OCI-LY7 (cell line): ENCODE results near the gene APOH. TPM values are rescaled to one million over a fixed set of nuclear protein-coding genes. Genes with fewer than 3 reads are reported as not detected.

ENCODE experiments used
- BruUV-seq: library from RNA; stranded (reverse); fragments of 400-500 nt; replicated peaks from 2 replicates; lab custom pipeline; 2021; lab: Mats Ljungman, UMichigan
- CTCF ChIA-PET: fragments of 300-600 bp; sonication (Branson Sonifier 250); formaldehyde crosslinking; loops from one replicate; lab custom pipeline; 2022; ENCODE audit warnings: antibody characterized with exemption; ENCODE audit not compliant: unreplicated experiment; lab: Charles Lee
- POLR2A ChIA-PET: fragments of 300-600 bp; sonication (Branson Sonifier 250); formaldehyde crosslinking; loops from one replicate; lab custom pipeline; 2022; ENCODE audit warnings: antibody characterized with exemption; lab: Charles Lee
- DNase-seq: peaks from one replicate; pipeline ENCODE4 v3.0.0-alpha.2; 2015; ENCODE audit warnings: low spot score
- H2AFZ ChIP-seq: fragments of 200-600 bp; sonication (generic), shearing (Covaris generic); 2 replicates; pipeline ENCODE4 v1.6.1; 2014; ENCODE audit warnings: mild to moderate bottlenecking, antibody characterized with exemption, low read length, moderate library complexity
- H3K27ac ChIP-seq: fragments of 200-600 bp; sonication (generic); 2 replicates; pipeline ENCODE4 v1.5.1; 2014; ENCODE audit warnings: mixed run types, low read depth, mild to moderate bottlenecking, moderate library complexity, low read length, inconsistent platforms; ENCODE audit not compliant: poor library complexity, severe bottlenecking
- H3K36me3 ChIP-seq: fragments of 200-600 bp; sonication (generic); 2 replicates; pipeline ENCODE4 v1.6.1; 2014; ENCODE audit warnings: mild to moderate bottlenecking, antibody characterized with exemption, low read length, moderate library complexity, mixed read lengths; ENCODE audit not compliant: insufficient read depth
- H3K4me1 ChIP-seq: fragments of 200-600 bp; sonication (generic); 2 replicates; pipeline ENCODE4 v1.5.1; 2014; ENCODE audit warnings: mild to moderate bottlenecking, low read length; ENCODE audit not compliant: insufficient read depth, poor library complexity, severe bottlenecking
- H3K4me2 ChIP-seq: fragments of 200-600 bp; sonication (generic); 2 replicates; pipeline ENCODE4 v1.6.1; 2014; ENCODE audit warnings: mild to moderate bottlenecking, low read length
- H3K4me3 ChIP-seq: fragments of 200-600 bp; sonication (generic); 2 replicates; pipeline ENCODE4 v1.5.1; 2014; ENCODE audit warnings: mild to moderate bottlenecking, low read depth, low read length; ENCODE audit not compliant: poor library complexity, severe bottlenecking
- H3K79me2 ChIP-seq: fragments of 200-600 bp; sonication (generic); 2 replicates; pipeline ENCODE4 v1.6.1; 2016; ENCODE audit warnings: low read depth, mild to moderate bottlenecking, low read length, moderate library complexity, mixed read lengths; ENCODE audit not compliant: insufficient read depth
- H3K9me2 ChIP-seq: fragments of 200-600 bp; sonication (generic); 2 replicates; pipeline ENCODE4 v1.6.1; 2016; ENCODE audit warnings: mild to moderate bottlenecking, low read length, mixed read lengths; ENCODE audit not compliant: insufficient read depth
- H3K9me3 ChIP-seq: fragments of 200-600 bp; sonication (generic); 2 replicates; pipeline ENCODE4 v1.6.1; 2014; ENCODE audit warnings: mild to moderate bottlenecking, mixed run types, low read length, mixed read lengths
- H4K20me1 ChIP-seq: fragments of 200-600 bp; sonication (generic); 2 replicates; pipeline ENCODE4 v1.6.1; 2014; ENCODE audit warnings: mild to moderate bottlenecking, antibody characterized with exemption, low read length, moderate library complexity, mixed read lengths; ENCODE audit not compliant: insufficient read depth
- CTCF ChIP-seq: fragments of 200-600 bp; sonication (generic); conservative IDR thresholded peaks from 2 replicates; pipeline ENCODE4 v1.5.1; 2014; ENCODE audit warnings: mild to moderate bottlenecking, antibody characterized with exemption, low read length, moderate library complexity, mixed read lengths
- EZH2phosphoT487 ChIP-seq: fragments of 200-600 bp; sonication (generic); IDR thresholded peaks from 2 replicates; pipeline ENCODE4 v1.6.1; 2018; ENCODE audit warnings: low read depth, borderline replicate concordance, mild to moderate bottlenecking, mixed run types, antibody characterized with exemption, low read length, moderate library complexity, mixed read lengths
- intact Hi-C: fragments of 100-400 bp; cut with micrococcal nuclease; formaldehyde crosslinking; loops from one replicate; pipeline ENCODE4 v1.10.0; 2022; ENCODE audit not compliant: unreplicated experiment
- total RNA-seq, 2 experiments: library from RNA; depleted of rRNA in 1 of 2; stranded (reverse); fragments of >200 nt in 1 of 2; shearing (Covaris generic) in 1 of 2; gene quantifications; 2 replicates each; pipeline ENCODE4 v1.2.3, GENCODE V29; 2014 to 2022

APOH gene
- total RNA-seq, 2 experiments from 2014 or later: not detected

- POLR2A ChIA-PET: interaction anchor here (0.6 to 1.1 kb wide), 2 partner anchors 11 to 31 kb away, joined by 4 to 6 read pairs; no protein-coding TSS in a partner anchor
- TF ChIP-seq CTCF: no peak
- no peak for TF ChIP-seq EZH2phosphoT487
- no peaks in the 10 kb centered on the region for H4K20me1 ChIP-seq
- intact Hi-C loops: no loop called here
- no TSS peak for BruUV-seq
- H3K27ac ChIP-seq: no peak overlapping the region
- H2AFZ ChIP-seq: no peak overlapping the region
- H3K9me2 ChIP-seq: no peaks in the 10 kb centered on the region
- H3K9me3 ChIP-seq: no peaks in the 10 kb centered on the region
- DNase-seq: no peak
- H3K4me3 ChIP-seq: no peak overlapping the region
- CTCF ChIA-PET: no interaction called here
- no peaks in the 10 kb centered on the region for H3K79me2 ChIP-seq
- H3K4me2 ChIP-seq: no peak overlapping the region
- H3K4me1 ChIP-seq: no peaks in the 10 kb centered on the region
- no peaks in the 10 kb centered on the region for H3K36me3 ChIP-seq
Measured at GRCh38 chr17:66222798-66223350, 6.3 kb downstream of the APOH start.

DNA sequence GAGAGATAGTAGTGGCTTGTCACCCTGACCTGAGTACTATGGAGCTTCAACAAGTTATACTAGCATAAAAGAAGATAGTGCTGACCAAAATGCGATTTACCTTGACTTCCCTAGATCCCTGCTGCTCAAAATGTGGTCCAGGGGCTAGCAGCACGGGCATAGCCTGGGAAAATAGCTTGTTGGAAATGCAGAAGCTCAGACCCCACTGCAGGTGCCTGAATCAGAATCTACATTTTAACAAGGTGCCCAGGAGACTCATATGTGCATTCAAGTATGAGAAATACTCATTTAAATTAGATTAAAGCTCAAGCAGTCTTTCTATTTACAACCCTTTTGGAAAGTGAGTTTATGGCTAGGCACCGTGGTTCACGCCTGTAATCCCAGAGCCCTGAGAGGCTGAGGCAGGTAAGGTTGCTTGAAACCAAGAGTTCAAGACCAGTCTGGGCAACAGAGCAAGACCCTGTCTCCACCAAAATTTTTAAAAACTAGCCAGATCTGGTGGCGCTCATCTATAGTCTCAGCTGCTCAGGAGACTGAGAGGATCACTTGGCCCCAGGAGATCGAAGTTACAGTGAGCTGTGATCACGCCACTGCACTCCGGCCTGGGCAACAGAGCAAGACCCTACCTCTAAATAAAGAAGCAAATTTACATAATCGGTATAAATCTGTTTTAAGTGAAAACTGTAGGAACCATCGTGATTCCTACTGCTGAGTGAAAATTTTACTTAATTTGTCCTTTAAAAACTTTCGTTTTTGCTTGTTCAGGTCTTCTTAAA, 7.3 kb downstream of the APOH start:
- Histone ChIP-seq H3K4me1 (no peaks in the 10 kb centered on the region), H3K9me2 (no peaks in the 10 kb centered on the region), H3K79me2 (no peaks in the 10 kb centered on the region), H3K27ac (no peak overlapping the region), H4K20me1 (no peaks in the 10 kb centered on the region), H3K9me3 (no peaks in the 10 kb centered on the region), H3K36me3 (no peaks in the 10 kb centered on the region), H3K4me2 (no peak overlapping the region), H3K4me3 (no peak overlapping the region), H2AFZ (no peak overlapping the region)
- ChIA-PET POLR2A (interaction anchor here (1.1 kb wide), 1 partner anchor 12 kb away, joined by 6 read pairs; no protein-coding TSS in a partner anchor), CTCF (no interaction called here)
- no peak for TF ChIP-seq EZH2phosphoT487
- no peak for TF ChIP-seq CTCF
- no peak for DNase-seq
- BruUV-seq: no TSS peak
- intact Hi-C loops: no loop called here

DNA sequence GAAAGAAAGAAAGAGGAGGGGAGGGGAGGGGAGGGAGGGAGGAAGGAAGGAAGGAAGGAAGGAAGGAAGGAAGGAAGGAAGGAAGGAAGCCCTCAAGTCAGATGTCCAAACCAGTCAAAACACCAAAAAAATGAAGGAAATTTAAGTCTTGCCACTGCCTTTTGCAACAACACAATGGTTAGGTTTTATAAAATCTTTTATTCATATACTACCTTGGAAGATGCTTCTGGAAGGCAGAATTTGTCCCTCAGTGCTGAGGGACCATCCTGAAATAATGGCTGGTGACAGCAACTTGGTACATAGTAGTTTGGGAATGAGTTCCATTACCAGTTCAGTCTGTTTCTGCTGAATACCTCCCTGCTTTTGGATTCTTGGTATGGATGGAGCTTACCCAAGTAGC, 7.9 kb downstream of the APOH start:
- no TSS peak for BruUV-seq
- Histone ChIP-seq H3K27ac (no peak overlapping the region), H3K4me3 (no peak overlapping the region), H3K9me2 (no peaks in the 10 kb centered on the region), H3K4me2 (no peak overlapping the region), H3K79me2 (no peaks in the 10 kb centered on the region), H2AFZ (no peak overlapping the region), H4K20me1 (no peaks in the 10 kb centered on the region), H3K9me3 (no peaks in the 10 kb centered on the region), H3K36me3 (no peaks in the 10 kb centered on the region), H3K4me1 (no peaks in the 10 kb centered on the region)
- no peak for TF ChIP-seq CTCF
- TF ChIP-seq EZH2phosphoT487: no peak
- POLR2A ChIA-PET: no interaction called here
- no peak for DNase-seq
- CTCF ChIA-PET: no interaction called here
- intact Hi-C loops: no loop called here
